H9 (cell line): ENCODE measurements around the gene LIAS. TPM values are rescaled to one million over a fixed set of nuclear protein-coding genes. Genes with fewer than 3 reads are reported as not detected.

Source experiments
- DNase-seq: peaks from one replicate; pipeline ENCODE4 v3.0.0-alpha.2; 2017
- H2AFZ ChIP-seq: one replicate; pipeline ENCODE4 v1.6.1; 2013; ENCODE audit warnings: mild to moderate bottlenecking, low read length, control low read depth, moderate library complexity
- H2AK5ac ChIP-seq: 2 replicates; pipeline ENCODE4 v1.6.1; 2013; ENCODE audit warnings: low read length, control low read depth, mixed read lengths; ENCODE audit not compliant: insufficient read length
- H2BK120ac ChIP-seq: one replicate; pipeline ENCODE4 v1.6.1; 2013; ENCODE audit warnings: low read depth, mild to moderate bottlenecking, low read length, control low read depth, inconsistent platforms; ENCODE audit not compliant: poor library complexity, severe bottlenecking
- H2BK12ac ChIP-seq: 2 replicates; pipeline ENCODE4 v1.6.1; 2013; ENCODE audit warnings: low read length, control low read depth, mixed read lengths, low read depth; ENCODE audit not compliant: insufficient read length
- H2BK15ac ChIP-seq: 2 replicates; pipeline ENCODE4 v1.6.1; 2013; ENCODE audit warnings: low read depth, low read length, control low read depth
- H2BK20ac ChIP-seq: one replicate; pipeline ENCODE4 v1.6.1; 2013; ENCODE audit warnings: low read depth, mild to moderate bottlenecking, low read length, control low read depth, inconsistent platforms; ENCODE audit not compliant: poor library complexity, severe bottlenecking
- H2BK5ac ChIP-seq: 2 replicates; pipeline ENCODE4 v1.6.1; 2013; ENCODE audit warnings: low read length, control low read depth, mixed read lengths; ENCODE audit not compliant: insufficient read length
- H3K14ac ChIP-seq: 2 replicates; pipeline ENCODE4 v1.6.1; 2013; ENCODE audit warnings: low read length, control low read depth; ENCODE audit not compliant: insufficient read depth
- H3K18ac ChIP-seq: 2 replicates; pipeline ENCODE4 v1.6.1; 2013; ENCODE audit warnings: low read depth, mild to moderate bottlenecking, mixed read lengths, low read length, control low read depth; ENCODE audit not compliant: insufficient read length
- H3K23ac ChIP-seq: 2 replicates; pipeline ENCODE4 v1.6.1; 2013; ENCODE audit warnings: low read length, control low read depth, mixed read lengths, low read depth; ENCODE audit not compliant: insufficient read length
- H3K23me2 ChIP-seq: 2 replicates; pipeline ENCODE4 v1.6.1; 2013; ENCODE audit warnings: low read depth, mild to moderate bottlenecking, mixed read lengths, low read length, control low read depth; ENCODE audit not compliant: insufficient read length, poor library complexity, severe bottlenecking
- H3K27ac ChIP-seq: 2 replicates; pipeline ENCODE4 v1.5.1; 2013; ENCODE audit warnings: low read length, control low read depth, mixed read lengths, low read depth; ENCODE audit not compliant: insufficient read length
- H3K27me3 ChIP-seq: 2 replicates; pipeline ENCODE4 v1.6.1; 2013; ENCODE audit warnings: low read length, control low read depth, inconsistent platforms; ENCODE audit not compliant: insufficient read depth
- H3K4ac ChIP-seq: 2 replicates; pipeline ENCODE4 v1.6.1; 2013; ENCODE audit warnings: low read depth, mild to moderate bottlenecking, control low read depth, inconsistent platforms, low read length, moderate library complexity
- H3K4me1 ChIP-seq: 2 replicates; pipeline ENCODE4 v1.6.1; 2013; ENCODE audit warnings: low read length, control low read depth, inconsistent platforms; ENCODE audit not compliant: insufficient read depth
- H3K4me2 ChIP-seq: 2 replicates; pipeline ENCODE4 v1.6.1; 2013; ENCODE audit warnings: low read length, control low read depth, mixed read lengths; ENCODE audit not compliant: insufficient read length, insufficient read depth
- H3K56ac ChIP-seq: 2 replicates; pipeline ENCODE4 v1.6.1; 2013; ENCODE audit warnings: low read depth, mild to moderate bottlenecking, mixed read lengths, low read length, control low read depth; ENCODE audit not compliant: insufficient read length
- H3K79me1 ChIP-seq: 2 replicates; pipeline ENCODE4 v1.6.1; 2013; ENCODE audit warnings: low read depth, mild to moderate bottlenecking, moderate library complexity, low read length, control low read depth, inconsistent platforms; ENCODE audit not compliant: insufficient read depth, poor library complexity, severe bottlenecking
- H3K79me2 ChIP-seq: 2 replicates; pipeline ENCODE4 v1.6.1; 2013; ENCODE audit warnings: low read length, control low read depth, inconsistent platforms; ENCODE audit not compliant: insufficient read depth
- H3K9ac ChIP-seq: 2 replicates; pipeline ENCODE4 v1.6.1; 2013; ENCODE audit warnings: low read length, control low read depth, mixed read lengths; ENCODE audit not compliant: insufficient read length; ENCODE audit errors: extremely low read depth
- H3K9me3 ChIP-seq: one replicate; pipeline ENCODE4 v1.6.1; 2013; ENCODE audit warnings: low read depth, low read length, inconsistent platforms; ENCODE audit not compliant: control insufficient read depth
- H3T11ph ChIP-seq: one replicate; pipeline ENCODE4 v1.6.1; 2013; ENCODE audit warnings: mild to moderate bottlenecking, low read length, control low read depth, inconsistent platforms
- H4K20me1 ChIP-seq: one replicate; pipeline ENCODE4 v1.6.1; 2013; ENCODE audit not compliant: control insufficient read depth, insufficient read length, insufficient read depth
- H4K5ac ChIP-seq: 2 replicates; pipeline ENCODE4 v1.6.1; 2013; ENCODE audit warnings: low read depth, mild to moderate bottlenecking, mixed read lengths, low read length, control low read depth; ENCODE audit not compliant: insufficient read length
- H4K8ac ChIP-seq: replicated peaks from 2 replicates; pipeline ENCODE4 v1.6.1; 2013; ENCODE audit warnings: low read length, control low read depth, mixed read lengths, low read depth; ENCODE audit not compliant: insufficient read length
- H4K91ac ChIP-seq: 2 replicates; pipeline ENCODE4 v1.6.1; 2013; ENCODE audit warnings: low read depth, mild to moderate bottlenecking, moderate library complexity, mixed read lengths, low read length, control low read depth; ENCODE audit not compliant: insufficient read length
- H3K27ac Mint-ChIP-seq, 3 experiments: 2 replicates in 2 of 3; 3 replicates in 1 of 3; pipeline ENCODE4 v1.8.0; 2020 to 2021; ENCODE audit warnings: mixed read lengths in 3 of 3, mild to moderate bottlenecking in 1 of 3, moderate library complexity in 1 of 3
- H3K27me3 Mint-ChIP-seq: 2 replicates; pipeline ENCODE4 v1.8.0; 2021; ENCODE audit warnings: low read depth, mild to moderate bottlenecking, moderate library complexity, mixed read lengths
- H3K36me3 Mint-ChIP-seq, 3 experiments: 2 replicates in 2 of 3; 3 replicates in 1 of 3; pipeline ENCODE4 v1.8.0; 2020 to 2021; ENCODE audit warnings: low read depth in 3 of 3, mixed read lengths in 3 of 3; ENCODE audit not compliant: insufficient read depth in 1 of 3
- H3K4me1 Mint-ChIP-seq, 2 experiments: 2 replicates each; pipeline ENCODE4 v1.8.0; 2020; ENCODE audit warnings: mixed read lengths in 2 of 2
- H3K4me3 Mint-ChIP-seq, 2 experiments: 2 replicates in 1 of 2; 3 replicates in 1 of 2; pipeline ENCODE4 v1.8.0; 2020 to 2021; ENCODE audit warnings: mild to moderate bottlenecking in 2 of 2, mixed read lengths in 2 of 2, moderate library complexity in 1 of 2
- H3K9me3 Mint-ChIP-seq, 2 experiments: 2 replicates in 1 of 2; 3 replicates in 1 of 2; pipeline ENCODE4 v1.8.0; 2020; ENCODE audit warnings: mild to moderate bottlenecking in 2 of 2, mixed read lengths in 2 of 2, moderate library complexity in 1 of 2
- WGBS: extraction: QIAGEN DNeasy Blood & Tissue Kit; methylation state at CpG from one replicate; pipeline ENCODE4 v1.1.7; 2013; ENCODE audit warnings: missing lambda C conversion rate, low lambda C conversion rate, mixed read lengths; ENCODE audit not compliant: insufficient read length; ENCODE audit errors: extremely low coverage; 5-methylcytosine and 5-hydroxymethylcytosine counted together
- total RNA-seq: library from RNA; stranded (reverse); gene quantifications from 2 replicates; pipeline ENCODE4 v1.2.1, GENCODE V29; 2021
- TF ChIP-seq, protein P1 (sequence below): fragments of 200-600 bp; sonication (generic); conservative IDR thresholded peaks from 3 replicates; pipeline ENCODE4 v1.8.0; 2021; ENCODE audit warnings: antibody characterized with exemption, mild to moderate bottlenecking

Gene LIAS
- total RNA-seq, 1 experiment from 2014 or later = 18.5 TPM

- no peak overlapping the region for H3K4me3 Mint-ChIP-seq
- Histone ChIP-seq H3K56ac (no peak overlapping the region), H2AFZ (no peak overlapping the region), H2BK15ac (no peak overlapping the region), H3K23me2 (no peaks in the 10 kb centered on the region), H3K9me3 (no peaks in the 10 kb centered on the region), H3K14ac (no peak overlapping the region), H4K8ac (no peak overlapping the region), H3K79me1 (no peaks in the 10 kb centered on the region), H3K4me1 (no peaks in the 10 kb centered on the region), H4K20me1 (no peaks in the 10 kb centered on the region), H3K18ac (no peak overlapping the region), H2BK120ac (no peak overlapping the region), H3K4ac (no peak overlapping the region), H2BK5ac (no peak overlapping the region), H3T11ph (no peak overlapping the region), H3K79me2 (no peaks in the 10 kb centered on the region), H2AK5ac (no peak overlapping the region), H4K5ac (no peak overlapping the region), H2BK20ac (no peak overlapping the region), H3K4me2 (no peak overlapping the region), H3K27me3 (no peaks in the 10 kb centered on the region), H3K27ac (no peak overlapping the region), H2BK12ac (no peak overlapping the region), H4K91ac (no peak overlapping the region), H3K9ac (no peak overlapping the region), H3K23ac (no peak overlapping the region)
- H3K4me1 Mint-ChIP-seq = no peaks in the 10 kb centered on the region
- no peaks in the 10 kb centered on the region for H3K27me3 Mint-ChIP-seq
- DNase-seq = no peak
- H3K9me3 Mint-ChIP-seq = no peaks in the 10 kb centered on the region
- WGBS = no CpG with 5 or more reads among the region's 2 CpGs
- peaks cover 46 to 87% (median 79%) of the 10 kb centered on the region in 3 experiments; a peak in 6 of 7 replicates for H3K36me3 Mint-ChIP-seq
- TF ChIP-seq, protein P1, sequence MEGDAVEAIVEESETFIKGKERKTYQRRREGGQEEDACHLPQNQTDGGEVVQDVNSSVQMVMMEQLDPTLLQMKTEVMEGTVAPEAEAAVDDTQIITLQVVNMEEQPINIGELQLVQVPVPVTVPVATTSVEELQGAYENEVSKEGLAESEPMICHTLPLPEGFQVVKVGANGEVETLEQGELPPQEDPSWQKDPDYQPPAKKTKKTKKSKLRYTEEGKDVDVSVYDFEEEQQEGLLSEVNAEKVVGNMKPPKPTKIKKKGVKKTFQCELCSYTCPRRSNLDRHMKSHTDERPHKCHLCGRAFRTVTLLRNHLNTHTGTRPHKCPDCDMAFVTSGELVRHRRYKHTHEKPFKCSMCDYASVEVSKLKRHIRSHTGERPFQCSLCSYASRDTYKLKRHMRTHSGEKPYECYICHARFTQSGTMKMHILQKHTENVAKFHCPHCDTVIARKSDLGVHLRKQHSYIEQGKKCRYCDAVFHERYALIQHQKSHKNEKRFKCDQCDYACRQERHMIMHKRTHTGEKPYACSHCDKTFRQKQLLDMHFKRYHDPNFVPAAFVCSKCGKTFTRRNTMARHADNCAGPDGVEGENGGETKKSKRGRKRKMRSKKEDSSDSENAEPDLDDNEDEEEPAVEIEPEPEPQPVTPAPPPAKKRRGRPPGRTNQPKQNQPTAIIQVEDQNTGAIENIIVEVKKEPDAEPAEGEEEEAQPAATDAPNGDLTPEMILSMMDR = no peak
- H3K27ac Mint-ChIP-seq = no peak overlapping the region
These were observed 45.7 kb downstream of the LIAS start for GRCh38 chr4:39504538-39504937.
